Endothelial cell of umbilical vein (primary cell): ENCODE data around the gene PRR19. TPM values are rescaled to one million over a fixed set of nuclear protein-coding genes. Genes with fewer than 3 reads are reported as not detected.

Experiments
- BruUV-seq: library from RNA; stranded (reverse); fragments of 400-500 nt; replicated peaks from 2 replicates; lab custom pipeline; 2021; lab: Mats Ljungman, UMichigan
- CTCF ChIA-PET: fragments of 300-600, 350-600 bp; sonication (Branson Sonifier 250); formaldehyde crosslinking; loops from one replicate; lab custom pipeline; 2021; ENCODE audit warnings: antibody characterized with exemption, inconsistent platforms; lab: Charles Lee
- POLR2A ChIA-PET: fragments of 300-600, 350-600 bp; sonication (Branson Sonifier 250); formaldehyde crosslinking; loops from one replicate; lab custom pipeline; 2021; ENCODE audit warnings: antibody characterized with exemption, inconsistent platforms; lab: Charles Lee
- DNase-seq: peaks from one replicate; pipeline ENCODE4 v3.0.0-alpha.2; 2011; ENCODE audit warnings: low read depth, low spot score
- FAIRE-seq: peaks from 2 replicates; lab custom pipeline; 2011; peaks lifted over from hg19 to GRCh38; lab: Jason Lieb, UNC
- H2AFZ ChIP-seq: 2 replicates; pipeline ENCODE4 v1.6.0; 2012; ENCODE audit warnings: low read depth, low read length, control low read depth, inconsistent platforms
- H3K27ac ChIP-seq: 2 replicates; pipeline ENCODE4 v1.5.1; 2011; ENCODE audit warnings: low read depth, mild to moderate bottlenecking, control low read depth, low read length, moderate library complexity; ENCODE audit not compliant: insufficient read depth
- H3K27me3 ChIP-seq, 2 experiments: 2 replicates each; pipeline versions ENCODE4 v1.6.0 to v1.6.1; 2011; ENCODE audit warnings: low read length in 2 of 2, mixed read lengths in 1 of 2; ENCODE audit not compliant: control insufficient read depth in 2 of 2, insufficient read depth in 2 of 2
- H3K36me3 ChIP-seq, 2 experiments: 2 replicates in 1 of 2; 3 replicates in 1 of 2; pipeline ENCODE4 v1.5.1; 2011; ENCODE audit warnings: low read length in 2 of 2, mild to moderate bottlenecking in 1 of 2, moderate library complexity in 1 of 2; ENCODE audit not compliant: control insufficient read depth in 2 of 2, insufficient read depth in 2 of 2; ENCODE audit errors: extremely low read depth in 1 of 2
- H3K4me1 ChIP-seq: 3 replicates; pipeline ENCODE4 v1.5.1; 2011; ENCODE audit warnings: mild to moderate bottlenecking, low read length; ENCODE audit not compliant: control insufficient read depth, insufficient read depth; ENCODE audit errors: extremely low read depth
- H3K4me2 ChIP-seq: 2 replicates; pipeline ENCODE4 v1.6.1; 2011; ENCODE audit warnings: low read length, control low read depth, mixed read lengths; ENCODE audit not compliant: insufficient read depth
- H3K4me3 ChIP-seq, 3 experiments: fragments of 200-600 bp in 1 of 3; sonication (generic), shearing (Covaris generic) in 1 of 3; replicated peaks in 1 of 3; 2 replicates each; pipeline ENCODE4 v1.5.1; 2011 to 2016; ENCODE audit warnings: control low read depth in 3 of 3, low read length in 3 of 3, mild to moderate bottlenecking in 2 of 3, inconsistent platforms in 1 of 3, low read depth in 1 of 3, moderate library complexity in 1 of 3; ENCODE audit not compliant: insufficient read depth in 1 of 3
- H3K79me2 ChIP-seq: 2 replicates; pipeline ENCODE4 v1.6.0; 2012; ENCODE audit warnings: low read length, inconsistent platforms; ENCODE audit not compliant: control insufficient read depth, insufficient read depth
- H3K9ac ChIP-seq: replicated peaks from 2 replicates; pipeline ENCODE3; 2011; ENCODE audit warnings: low read length, control low read depth; ENCODE audit not compliant: insufficient read depth; ENCODE audit errors: extremely low read depth
- H3K9me1 ChIP-seq: replicated peaks from 3 replicates; pipeline ENCODE4 v1.6.0; 2011; ENCODE audit warnings: mild to moderate bottlenecking, low read length; ENCODE audit not compliant: control insufficient read depth, insufficient read depth; ENCODE audit errors: extremely low read depth
- H3K9me3 ChIP-seq: replicated peaks from 2 replicates; pipeline ENCODE4 v1.5.1; 2012; ENCODE audit warnings: low read length, inconsistent platforms; ENCODE audit not compliant: control insufficient read depth, insufficient read depth
- H4K20me1 ChIP-seq: replicated peaks from 2 replicates; pipeline ENCODE3; 2011; ENCODE audit warnings: mild to moderate bottlenecking, low read length; ENCODE audit not compliant: control insufficient read depth, insufficient read depth; ENCODE audit errors: extremely low read depth
- EZH2 ChIP-seq: IDR thresholded peaks from 2 replicates; pipeline ENCODE4 v1.6.1; 2012; ENCODE audit warnings: borderline replicate concordance, low read depth, mild to moderate bottlenecking, moderate library complexity, low read length, inconsistent platforms; ENCODE audit not compliant: severe bottlenecking
- FOS ChIP-seq: IDR thresholded peaks from 2 replicates; pipeline ENCODE4 v1.6.1; 2011; ENCODE audit warnings: mild to moderate bottlenecking, low read length, moderate library complexity, borderline replicate concordance; ENCODE audit not compliant: insufficient read depth
- MYC ChIP-seq: IDR thresholded peaks from one replicate; pipeline ENCODE4 v1.6.1; 2011; ENCODE audit warnings: mild to moderate bottlenecking, low read depth, low read length
- POLR2AphosphoS5 ChIP-seq: IDR thresholded peaks from 2 replicates; pipeline ENCODE4 v1.6.1; 2012; ENCODE audit warnings: low read depth, mild to moderate bottlenecking, control low read depth, low read length, moderate library complexity; ENCODE audit not compliant: insufficient read depth
- dilution Hi-C: fragments of 300-500 bp; cut with MboI; formaldehyde crosslinking; loops from one replicate; pipeline ENCODE4 v1.15.0; 2019; ENCODE audit warnings: low sequenced_read_pairs; ENCODE audit not compliant: extremely low pct_ligation_motif_present
- intact Hi-C: fragments of 100-400 bp; cut with micrococcal nuclease; formaldehyde crosslinking; loops from one replicate; pipeline ENCODE4 v1.10.0; 2022
- polyA plus RNA-seq, 4 experiments: library from polyadenylated mRNA; depleted of rRNA in 3 of 4; stranded (reverse) in 3 of 4; unstranded in 1 of 4; fragments of >200 nt; gene quantifications; 2 replicates each; pipeline versions ENCODE4 v1.2.1 to v1.2.3, GENCODE V29; 2011 to 2012; ENCODE audit warnings: missing spikeins in 1 of 4
- total RNA-seq: library from RNA; stranded (reverse); gene quantifications from 2 replicates; pipeline ENCODE4 v1.2.3, GENCODE V29; 2021

The PRR19 gene
- total and polyA plus RNA-seq, 2 donors (not counting 3 experiments of a cell fraction or from before 2014, with no cell fraction given), result 1.0 to 1.4 TPM

- Histone ChIP-seq H3K36me3 (peaks cover 14 to 41% of the 10 kb centered on the region in 2 experiments), H3K4me2 (peak overlapping the region; percentile 74), H3K9ac (peak overlapping the region; percentile 37), H3K27ac (peak overlapping the region; percentile 38), H3K4me3 (no peak overlapping the region), H3K9me3 (no peaks in the 10 kb centered on the region), H4K20me1 (no peaks in the 10 kb centered on the region), H3K9me1 (no peaks in the 10 kb centered on the region), H3K79me2 (peaks cover 20% of the 10 kb centered on the region), H3K27me3 (no peaks in the 10 kb centered on the region), H2AFZ (no peak overlapping the region), H3K4me1 (peaks cover 36% of the 10 kb centered on the region)
- CTCF ChIA-PET, result interaction anchor here (1.3 to 3.0 kb wide), 2 partner anchors 10 to 40 kb away, joined by 3 to 17 read pairs; no protein-coding TSS in a partner anchor
- intact Hi-C loops (loop anchor here (1.0 kb wide), 1 partner anchor 16 kb away; the partner anchor contains the start of genes PAFAH1B3 and PRR19), dilution Hi-C loops (no loop called here)
- POLR2A ChIA-PET, result no interaction called here
- peak; percentile 57 for DNase-seq
- no TSS peak for BruUV-seq
- FAIRE-seq, result no peak
- TF ChIP-seq POLR2AphosphoS5, result no peak
Measured at GRCh38 chr19:42286349-42287016, 15.4 kb upstream of the PRR19 start.

- CTCF ChIA-PET, result interaction anchor here (1.3 to 3.0 kb wide), 3 partner anchors 9 to 41 kb away, joined by 3 to 17 read pairs (median 8); no protein-coding TSS in a partner anchor
- Histone ChIP-seq H3K27me3 (no peaks in the 10 kb centered on the region), H3K9me1 (no peaks in the 10 kb centered on the region), H3K9ac (no peak overlapping the region), H4K20me1 (no peaks in the 10 kb centered on the region), H3K27ac (no peak overlapping the region), H3K4me2 (no peak overlapping the region), H2AFZ (no peak overlapping the region), H3K4me1 (peaks cover 28% of the 10 kb centered on the region), H3K79me2 (peaks cover 20% of the 10 kb centered on the region), H3K4me3 (no peak overlapping the region), H3K9me3 (no peaks in the 10 kb centered on the region), H3K36me3 (peaks cover 14 to 48% of the 10 kb centered on the region in 2 experiments)
- dilution Hi-C loops (no loop called here), intact Hi-C loops (no loop called here)
- TF ChIP-seq POLR2AphosphoS5, result no peak
- no peak for TF ChIP-seq EZH2
- no peak for TF ChIP-seq MYC
- TF ChIP-seq FOS, result no peak
- POLR2A ChIA-PET, result no interaction called here
- FAIRE-seq (no peak), DNase-seq (no peak)
- TSS peak; percentile 22 for BruUV-seq
Measured at GRCh38 chr19:42287017-42287826, 14.7 kb upstream of the PRR19 start.
